Activated naive CD4-positive, alpha-beta T cell treated with anti-CD3 and anti-CD28 coated beads, Interleukin-2, amount 50 U/mL, for 16 hours (primary cell): ENCODE measurements around the gene ADGRD1.

Experiments used
- DNase-seq: peaks from one replicate; pipeline ENCODE4 v3.0.0-alpha.2; 2020

ADGRD1 gene

GRCh38 chr12:131141514-131141913, 187.8 kb downstream of the ADGRD1 start:
- DNase-seq: no peak

- no peak for DNase-seq
These were observed 189.4 kb downstream of the ADGRD1 start for GRCh38 chr12:131142891-131143657.

- no peak for DNase-seq
These were observed 192.5 kb downstream of the ADGRD1 start for GRCh38 chr12:131146173-131146675.

- no peak for DNase-seq
These were observed 193.6 kb downstream of the ADGRD1 start for GRCh38 chr12:131147293-131147692.

- no peak for DNase-seq
These were observed 194.2 kb downstream of the ADGRD1 start for GRCh38 chr12:131147894-131148293.

- no peak for DNase-seq
These were observed 198.0 kb downstream of the ADGRD1 start for GRCh38 chr12:131151558-131152345.

GRCh38 chr12:131152587-131152986, 198.9 kb downstream of the ADGRD1 start:
- no peak for DNase-seq

- no peak for DNase-seq
These were observed 199.3 kb downstream of the ADGRD1 start for GRCh38 chr12:131153016-131153415.

GRCh38 chr12:131153956-131154355, 200.2 kb downstream of the ADGRD1 start:
- DNase-seq: no peak

- no peak for DNase-seq
These were observed 201.4 kb downstream of the ADGRD1 start for GRCh38 chr12:131155131-131155530.

GRCh38 chr12:131157743-131158142, 204.0 kb downstream of the ADGRD1 start:
- no peak for DNase-seq

GRCh38 chr12:131159660-131160059, 206.0 kb downstream of the ADGRD1 start:
- DNase-seq: no peak

- no peak for DNase-seq
These were observed 208.4 kb downstream of the ADGRD1 start for GRCh38 chr12:131162113-131162512.

- DNase-seq: no peak
These were observed 209.6 kb downstream of the ADGRD1 start for GRCh38 chr12:131163189-131163738.

- no peak for DNase-seq
These were observed 210.6 kb downstream of the ADGRD1 start for GRCh38 chr12:131164096-131164872.

GRCh38 chr12:131166717-131167116, 213.0 kb downstream of the ADGRD1 start:
- DNase-seq: no peak

GRCh38 chr12:131167334-131167733, 213.6 kb downstream of the ADGRD1 start:
- no peak for DNase-seq

- no peak for DNase-seq
These were observed 217.3 kb downstream of the ADGRD1 start for GRCh38 chr12:131171029-131171428.

GRCh38 chr12:131174901-131175300, 221.2 kb downstream of the ADGRD1 start:
- no peak for DNase-seq

- DNase-seq: no peak
These were observed 222.6 kb downstream of the ADGRD1 start for GRCh38 chr12:131176266-131176665.

- no peak for DNase-seq
These were observed 223.2 kb downstream of the ADGRD1 start for GRCh38 chr12:131176926-131177325.

- DNase-seq: no peak
These were observed 223.9 kb downstream of the ADGRD1 start for GRCh38 chr12:131177599-131177998.

GRCh38 chr12:131187602-131188001, 233.9 kb downstream of the ADGRD1 start:
- no peak for DNase-seq
